Activated T-cell treated with anti-CD3 and anti-CD28 coated beads, Interleukin-2, amount 50 U/mL, for 24 hours (primary cell): ENCODE results near the gene ANO9.
A peak's percentile ranks its signal among the peaks of the same experiment; 100 is the strongest.
"Not testable (repeated sequence)": the region's sequence is repeated elsewhere in the genome, so short reads cannot be mapped to it uniquely, and the experiment has no call there.

Experiments used
- DNase-seq: peaks from one replicate; pipeline ENCODE4 v3.0.0-alpha.2; 2020
- H3K27ac Mint-ChIP-seq: 2 replicates; pipeline ENCODE4 v1.8.0; 2020; ENCODE audit warnings: mild to moderate bottlenecking, mixed read lengths
- H3K27me3 Mint-ChIP-seq: 2 replicates; pipeline ENCODE4 v1.8.0; 2020; ENCODE audit warnings: mixed read lengths
- H3K36me3 Mint-ChIP-seq: 2 replicates; pipeline ENCODE4 v1.8.0; 2020; ENCODE audit warnings: low read depth, mixed read lengths
- H3K4me1 Mint-ChIP-seq: 2 replicates; pipeline ENCODE4 v1.8.0; 2020; ENCODE audit warnings: low read depth, mixed read lengths
- H3K4me3 Mint-ChIP-seq: 2 replicates; pipeline ENCODE4 v1.8.0; 2020; ENCODE audit warnings: mild to moderate bottlenecking, moderate library complexity, mixed read lengths
- H3K9me3 Mint-ChIP-seq: 2 replicates; pipeline ENCODE4 v1.8.0; 2020; ENCODE audit warnings: mixed read lengths

Gene ANO9

GRCh38 chr11:413120-414081 lies 28.4 kb downstream of the ANO9 start:
- Mint-ChIP-seq H3K27ac (peak overlapping the region; percentile 47), H3K4me3 (peak overlapping the region; percentile 23)

GRCh38 chr11:412641-413119 lies 29.1 kb downstream of the ANO9 start:
- Mint-ChIP-seq H3K4me3 (no peak overlapping the region), H3K27ac (no peak overlapping the region)

More at GRCh38 chr11:413120-414081, 28.4 kb downstream of the ANO9 start:
- H3K36me3 Mint-ChIP-seq: no peaks in the 10 kb centered on the region
- DNase-seq: peak; percentile 42
- H3K27me3 Mint-ChIP-seq: no peaks in the 10 kb centered on the region
- peaks cover 36% of the 10 kb centered on the region for H3K4me1 Mint-ChIP-seq
- no peaks in the 10 kb centered on the region for H3K9me3 Mint-ChIP-seq

GRCh38 chr11:411520-411919 lies 30.3 kb downstream of the ANO9 start:
- peak; percentile 11 for DNase-seq
- not testable (repeated sequence) for H3K9me3 Mint-ChIP-seq, H3K27ac Mint-ChIP-seq, H3K27me3 Mint-ChIP-seq, H3K4me3 Mint-ChIP-seq, H3K36me3 Mint-ChIP-seq
- peaks cover 40% of the 10 kb centered on the region for H3K4me1 Mint-ChIP-seq

More at GRCh38 chr11:412641-413119, 29.1 kb downstream of the ANO9 start:
- no peaks in the 10 kb centered on the region for H3K27me3 Mint-ChIP-seq
- no peaks in the 10 kb centered on the region for H3K36me3 Mint-ChIP-seq
- peaks cover 39% of the 10 kb centered on the region for H3K4me1 Mint-ChIP-seq
- DNase-seq: no peak
- no peaks in the 10 kb centered on the region for H3K9me3 Mint-ChIP-seq

GRCh38 chr11:410711-411110 lies 31.1 kb downstream of the ANO9 start:
- H3K27ac Mint-ChIP-seq, H3K36me3 Mint-ChIP-seq, H3K4me3 Mint-ChIP-seq, H3K9me3 Mint-ChIP-seq, H3K27me3 Mint-ChIP-seq: not testable (repeated sequence)
- peak; percentile 20 for DNase-seq
- H3K4me1 Mint-ChIP-seq: peaks cover 34% of the 10 kb centered on the region

GRCh38 chr11:409600-410483 lies 32.0 kb downstream of the ANO9 start:
- H3K27me3 Mint-ChIP-seq: no peaks in the 10 kb centered on the region
- H3K36me3 Mint-ChIP-seq: no peaks in the 10 kb centered on the region
- H3K27ac Mint-ChIP-seq: no peak overlapping the region
- H3K4me3 Mint-ChIP-seq: no peak overlapping the region
- no peaks in the 10 kb centered on the region for H3K9me3 Mint-ChIP-seq
- peaks cover 27% of the 10 kb centered on the region for H3K4me1 Mint-ChIP-seq
- DNase-seq: no peak

- Mint-ChIP-seq H3K4me3 (no peak overlapping the region), H3K36me3 (no peaks in the 10 kb centered on the region), H3K4me1 (peaks cover 20% of the 10 kb centered on the region), H3K27ac (no peak overlapping the region), H3K9me3 (no peaks in the 10 kb centered on the region), H3K27me3 (no peaks in the 10 kb centered on the region)
- no peak for DNase-seq
Observed at GRCh38 chr11:409008-409599, 32.7 kb downstream of the ANO9 start.

- Mint-ChIP-seq H3K27ac (no peak overlapping the region), H3K4me3 (no peak overlapping the region), H3K9me3 (no peaks in the 10 kb centered on the region), H3K36me3 (no peaks in the 10 kb centered on the region), H3K4me1 (peaks cover 20% of the 10 kb centered on the region), H3K27me3 (no peaks in the 10 kb centered on the region)
- DNase-seq: no peak
Observed at GRCh38 chr11:408154-409007, 33.4 kb downstream of the ANO9 start.

GRCh38 chr11:407651-408123 lies 34.1 kb downstream of the ANO9 start:
- H3K4me1 Mint-ChIP-seq: peaks cover 13% of the 10 kb centered on the region
- no peaks in the 10 kb centered on the region for H3K27me3 Mint-ChIP-seq
- no peaks in the 10 kb centered on the region for H3K9me3 Mint-ChIP-seq
- no peak overlapping the region for H3K4me3 Mint-ChIP-seq
- DNase-seq: no peak
- peak overlapping the region; percentile 40 for H3K27ac Mint-ChIP-seq
- H3K36me3 Mint-ChIP-seq: no peaks in the 10 kb centered on the region

- H3K9me3 Mint-ChIP-seq: no peaks in the 10 kb centered on the region
- peaks cover 11% of the 10 kb centered on the region for H3K4me1 Mint-ChIP-seq
- H3K27ac Mint-ChIP-seq: peak overlapping the region; percentile 50
- peak; percentile 92 for DNase-seq
- H3K36me3 Mint-ChIP-seq: no peaks in the 10 kb centered on the region
- H3K27me3 Mint-ChIP-seq: no peaks in the 10 kb centered on the region
- peak overlapping the region; percentile 52 for H3K4me3 Mint-ChIP-seq
Observed at GRCh38 chr11:406796-407650, 34.8 kb downstream of the ANO9 start.

- H3K9me3 Mint-ChIP-seq: no peaks in the 10 kb centered on the region
- no peaks in the 10 kb centered on the region for H3K36me3 Mint-ChIP-seq
- H3K27me3 Mint-ChIP-seq: no peaks in the 10 kb centered on the region
- H3K4me3 Mint-ChIP-seq: peak overlapping the region; percentile 27
- H3K4me1 Mint-ChIP-seq: peaks cover 11% of the 10 kb centered on the region
- DNase-seq: no peak
- H3K27ac Mint-ChIP-seq: no peak overlapping the region
Observed at GRCh38 chr11:405954-406795, 35.6 kb downstream of the ANO9 start.

GRCh38 chr11:405323-405953 lies 36.4 kb downstream of the ANO9 start:
- Mint-ChIP-seq H3K27ac (no peak overlapping the region), H3K4me1 (peaks cover 11% of the 10 kb centered on the region), H3K9me3 (no peaks in the 10 kb centered on the region), H3K27me3 (no peaks in the 10 kb centered on the region), H3K36me3 (no peaks in the 10 kb centered on the region), H3K4me3 (peak overlapping the region; percentile 12)
- DNase-seq: no peak
